GM18909 (cell line): ENCODE measurements around the gene SMIM20.
"Not testable (repeated sequence)": the region's sequence is repeated elsewhere in the genome, so short reads cannot be mapped to it uniquely, and the experiment has no call there.

Experiments
- ATAC-seq: cut with Tn5 transposase; IDR thresholded peaks from one replicate; pipeline ENCODE4 v1.9.1; 2021; ENCODE audit warnings: mild to moderate bottlenecking; ENCODE audit not compliant: unreplicated experiment, poor library complexity

The SMIM20 gene

GRCh38 chr4:25913851-25914669, at the start of gene SMIM20:
SMIM20 (plus strand) TSS chr4:25914220; CDS start chr4:25914314, 94 bp downstream.
- ATAC-seq = peak; percentile 96

- no peak for ATAC-seq
Observed at GRCh38 chr4:25865586-25865985, 48.4 kb upstream of the SMIM20 start.

GRCh38 chr4:25866401-25866800, 47.6 kb upstream of the SMIM20 start:
- not testable (repeated sequence) for ATAC-seq

- no peak for ATAC-seq
Observed at GRCh38 chr4:25867781-25868294, 46.2 kb upstream of the SMIM20 start.

GRCh38 chr4:25870081-25870480, 43.9 kb upstream of the SMIM20 start:
- peak; percentile 42 for ATAC-seq

- no peak for ATAC-seq
Observed at GRCh38 chr4:25872851-25873631, 41.0 kb upstream of the SMIM20 start.

GRCh38 chr4:25873632-25874129, 40.3 kb upstream of the SMIM20 start:
- ATAC-seq = no peak

- ATAC-seq = peak; percentile 65
Observed at GRCh38 chr4:25874655-25875054, 39.4 kb upstream of the SMIM20 start.

GRCh38 chr4:25875281-25875745, 38.7 kb upstream of the SMIM20 start:
- peak; percentile 61 for ATAC-seq

- no peak for ATAC-seq
Observed at GRCh38 chr4:25878676-25879075, 35.3 kb upstream of the SMIM20 start.

GRCh38 chr4:25879091-25879584, 34.9 kb upstream of the SMIM20 start:
- ATAC-seq = no peak

GRCh38 chr4:25879587-25879986, 34.4 kb upstream of the SMIM20 start:
- ATAC-seq = no peak

GRCh38 chr4:25879991-25880651, 33.9 kb upstream of the SMIM20 start:
- peak; percentile 64 for ATAC-seq

- no peak for ATAC-seq
Observed at GRCh38 chr4:25881193-25881592, 32.8 kb upstream of the SMIM20 start.

- ATAC-seq = no peak
Observed at GRCh38 chr4:25882226-25882625, 31.8 kb upstream of the SMIM20 start.

GRCh38 chr4:25883565-25883964, 30.5 kb upstream of the SMIM20 start:
- ATAC-seq = no peak

GRCh38 chr4:25884031-25884782, 29.8 kb upstream of the SMIM20 start:
- ATAC-seq = peak; percentile 51

GRCh38 chr4:25888781-25889180, 25.2 kb upstream of the SMIM20 start:
- ATAC-seq = no peak
